GM21528 (cell line): ENCODE measurements around the gene ASMT.
"Not testable (repeated sequence)": the region's sequence is repeated elsewhere in the genome, so short reads cannot be mapped to it uniquely, and the experiment has no call there.

Source experiments
- ATAC-seq: cut with Tn5 transposase; IDR thresholded peaks from one replicate; pipeline ENCODE4 v1.9.1; 2021; ENCODE audit warnings: mild to moderate bottlenecking, moderate library complexity; ENCODE audit not compliant: unreplicated experiment, low FRiP score

ASMT gene

GRCh38 chrX:1646009-1646408, 31.1 kb downstream of the ASMT start:
- ATAC-seq, result no peak

- ATAC-seq, result no peak
Observed at GRCh38 chrX:1649621-1650020, 34.8 kb downstream of the ASMT start.

- not testable (repeated sequence) for ATAC-seq
Observed at GRCh38 chrX:1652011-1652811, 37.4 kb downstream of the ASMT start.

- no peak for ATAC-seq
Observed at GRCh38 chrX:1656379-1656778, 41.5 kb downstream of the ASMT start.

GRCh38 chrX:1657367-1658070, 42.7 kb downstream of the ASMT start:
- peak; percentile 52 for ATAC-seq

- ATAC-seq, result no peak
Observed at GRCh38 chrX:1658071-1658491, 43.2 kb downstream of the ASMT start.

GRCh38 chrX:1659664-1660461, 45.0 kb downstream of the ASMT start:
- ATAC-seq, result no peak

GRCh38 chrX:1661048-1661921, 46.4 kb downstream of the ASMT start:
- peak; percentile 88 for ATAC-seq

- no peak for ATAC-seq
Observed at GRCh38 chrX:1661922-1662221, 47.0 kb downstream of the ASMT start.

GRCh38 chrX:1667566-1667965, 52.7 kb downstream of the ASMT start:
- ATAC-seq, result no peak

- no peak for ATAC-seq
Observed at GRCh38 chrX:1673337-1673736, 58.5 kb downstream of the ASMT start.

GRCh38 chrX:1676866-1677265, 62.0 kb downstream of the ASMT start:
- ATAC-seq, result no peak

GRCh38 chrX:1679238-1679637, 64.4 kb downstream of the ASMT start:
- ATAC-seq, result no peak

- no peak for ATAC-seq
Observed at GRCh38 chrX:1681439-1681838, 66.6 kb downstream of the ASMT start.

- ATAC-seq, result not testable (repeated sequence)
Observed at GRCh38 chrX:1681856-1682255, 67.0 kb downstream of the ASMT start.

- not testable (repeated sequence) for ATAC-seq
Observed at GRCh38 chrX:1682501-1682900, 67.6 kb downstream of the ASMT start.

GRCh38 chrX:1684883-1685282, 70.0 kb downstream of the ASMT start:
- not testable (repeated sequence) for ATAC-seq

- not testable (repeated sequence) for ATAC-seq
Observed at GRCh38 chrX:1685444-1685880, 70.6 kb downstream of the ASMT start.

- no peak for ATAC-seq
Observed at GRCh38 chrX:1686642-1687041, 71.8 kb downstream of the ASMT start.
